MM.1S (cell line): ENCODE results near the gene WRNIP1.

Source experiments
- EZH2 ChIP-seq: fragments of 300-600 bp; sonication (generic); optimal IDR thresholded peaks from 2 replicates; pipeline ENCODE3; 2017; ENCODE audit warnings: low read depth, mild to moderate bottlenecking, antibody characterized with exemption, low read length, mixed read lengths
- TF ChIP-seq, protein P1 (sequence below): fragments of 300-600 bp; sonication (generic); IDR thresholded peaks from 2 replicates; pipeline ENCODE4 v1.5.1; 2016; ENCODE audit warnings: antibody characterized with exemption, low read length, mixed read lengths

DNA sequence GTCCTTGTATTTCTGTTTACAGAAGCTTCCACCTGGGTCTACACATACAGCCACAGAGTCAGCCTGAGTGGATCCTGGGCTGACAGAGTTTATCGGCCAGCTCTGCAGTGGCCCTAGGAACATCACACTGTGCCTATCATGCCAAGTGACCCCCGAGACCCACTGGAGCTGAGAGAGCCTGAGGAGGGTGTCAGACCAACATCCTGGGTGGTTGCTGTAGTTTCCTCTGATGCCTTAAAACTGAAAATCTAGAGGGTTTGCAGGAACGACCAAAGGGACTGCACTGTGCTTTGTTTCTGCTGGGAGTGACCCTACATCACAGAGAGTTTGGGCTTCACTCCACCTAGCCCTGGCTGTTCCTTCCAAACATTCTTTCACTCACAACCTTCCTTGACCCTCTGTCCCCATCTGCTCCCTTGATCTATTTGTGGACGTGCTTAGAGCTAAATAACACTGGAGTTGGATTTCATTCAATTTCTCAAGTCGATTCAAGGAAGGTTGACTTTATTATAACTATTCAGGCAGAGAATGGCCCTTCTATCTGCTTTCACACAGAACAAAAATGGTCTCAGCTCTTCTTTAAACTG, 32.6 kb upstream of the WRNIP1 start:
- TF ChIP-seq EZH2: no peak
- TF ChIP-seq, protein P1, sequence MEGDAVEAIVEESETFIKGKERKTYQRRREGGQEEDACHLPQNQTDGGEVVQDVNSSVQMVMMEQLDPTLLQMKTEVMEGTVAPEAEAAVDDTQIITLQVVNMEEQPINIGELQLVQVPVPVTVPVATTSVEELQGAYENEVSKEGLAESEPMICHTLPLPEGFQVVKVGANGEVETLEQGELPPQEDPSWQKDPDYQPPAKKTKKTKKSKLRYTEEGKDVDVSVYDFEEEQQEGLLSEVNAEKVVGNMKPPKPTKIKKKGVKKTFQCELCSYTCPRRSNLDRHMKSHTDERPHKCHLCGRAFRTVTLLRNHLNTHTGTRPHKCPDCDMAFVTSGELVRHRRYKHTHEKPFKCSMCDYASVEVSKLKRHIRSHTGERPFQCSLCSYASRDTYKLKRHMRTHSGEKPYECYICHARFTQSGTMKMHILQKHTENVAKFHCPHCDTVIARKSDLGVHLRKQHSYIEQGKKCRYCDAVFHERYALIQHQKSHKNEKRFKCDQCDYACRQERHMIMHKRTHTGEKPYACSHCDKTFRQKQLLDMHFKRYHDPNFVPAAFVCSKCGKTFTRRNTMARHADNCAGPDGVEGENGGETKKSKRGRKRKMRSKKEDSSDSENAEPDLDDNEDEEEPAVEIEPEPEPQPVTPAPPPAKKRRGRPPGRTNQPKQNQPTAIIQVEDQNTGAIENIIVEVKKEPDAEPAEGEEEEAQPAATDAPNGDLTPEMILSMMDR: no peak
